GM12878 (cell line): Measurements from ENCODE around the gene ABL2.

Experiments
- BCL3 ChIP-seq: IDR thresholded peaks from 2 replicates; pipeline ENCODE4 v1.6.1; 2011; ENCODE audit warnings: borderline replicate concordance, low read depth, mild to moderate bottlenecking, moderate library complexity, low read length; ENCODE audit not compliant: insufficient read depth, poor library complexity, severe bottlenecking
- CHD4 ChIP-seq: fragments of 200-600 bp; sonication (generic); IDR thresholded peaks from 2 replicates; pipeline ENCODE4 v1.6.1; 2016; ENCODE audit warnings: mild to moderate bottlenecking
- CTCF ChIP-seq, 3 experiments: IDR thresholded peaks in 2 of 3; conservative IDR thresholded peaks in 1 of 3; 2 replicates each; pipeline ENCODE4 v1.5.1; 2011; ENCODE audit warnings: low read depth in 3 of 3, low read length in 3 of 3, mild to moderate bottlenecking in 3 of 3, control low read depth in 2 of 3, moderate library complexity in 2 of 3, inconsistent platforms in 1 of 3, mixed read lengths in 1 of 3; ENCODE audit not compliant: control insufficient read depth in 2 of 3, insufficient read depth in 1 of 3; ENCODE audit errors: extremely low read depth in 1 of 3
- ELK1 ChIP-seq: IDR thresholded peaks from 2 replicates; pipeline ENCODE4 v1.6.1; 2012; ENCODE audit warnings: low read depth, low read length, improper control_type of control experiment
- POLR2A ChIP-seq: IDR thresholded peaks from 2 replicates; pipeline ENCODE4 v1.6.1; 2011; ENCODE audit warnings: low read depth, mild to moderate bottlenecking, low read length
- RAD21 ChIP-seq: IDR thresholded peaks from 2 replicates; pipeline ENCODE4 v1.6.1; 2011; ENCODE audit warnings: mild to moderate bottlenecking, low read depth, low read length, moderate library complexity; ENCODE audit not compliant: insufficient read depth
- TARDBP ChIP-seq: IDR thresholded peaks from 2 replicates; pipeline ENCODE4 v1.6.1; 2016; ENCODE audit warnings: borderline replicate concordance
- ZNF592 ChIP-seq: fragments of 450-650 bp; IDR thresholded peaks from 2 replicates; pipeline ENCODE4 v1.6.1; 2017; ENCODE audit warnings: mild to moderate bottlenecking, moderate library complexity

GRCh38 chr1:179094818-179095217 lies 134.7 kb downstream of the ABL2 start:
- TF ChIP-seq BCL3 (no peak), CHD4 (no peak), ELK1 (no peak), TARDBP (no peak), RAD21 (no peak), ZNF592 (no peak), CTCF (IDR thresholded peaks at IDR 0.05 in 2 of 3, conservative IDR thresholded peaks at IDR 0.05 in 1 of 3; ENCODE audit: control insufficient read depth in 2 of 3, extremely low read depth in 1 of 3, insufficient read depth in 1 of 3, low read depth in 3 of 3, low read length in 3 of 3) (no peak), POLR2A (no peak)
